ENCODE measurements around the gene TTC28.

TTC28 gene

GRCh38 chr22:28254396-28254795 is 425.2 kb downstream of the TTC28 start:
- no peak for DNase-seq (ENCODE audit: extremely low spot score)
- ChIA-PET POLR2A (no interaction called here), CTCF (no interaction called here)
- TF ChIP-seq, protein P1, sequence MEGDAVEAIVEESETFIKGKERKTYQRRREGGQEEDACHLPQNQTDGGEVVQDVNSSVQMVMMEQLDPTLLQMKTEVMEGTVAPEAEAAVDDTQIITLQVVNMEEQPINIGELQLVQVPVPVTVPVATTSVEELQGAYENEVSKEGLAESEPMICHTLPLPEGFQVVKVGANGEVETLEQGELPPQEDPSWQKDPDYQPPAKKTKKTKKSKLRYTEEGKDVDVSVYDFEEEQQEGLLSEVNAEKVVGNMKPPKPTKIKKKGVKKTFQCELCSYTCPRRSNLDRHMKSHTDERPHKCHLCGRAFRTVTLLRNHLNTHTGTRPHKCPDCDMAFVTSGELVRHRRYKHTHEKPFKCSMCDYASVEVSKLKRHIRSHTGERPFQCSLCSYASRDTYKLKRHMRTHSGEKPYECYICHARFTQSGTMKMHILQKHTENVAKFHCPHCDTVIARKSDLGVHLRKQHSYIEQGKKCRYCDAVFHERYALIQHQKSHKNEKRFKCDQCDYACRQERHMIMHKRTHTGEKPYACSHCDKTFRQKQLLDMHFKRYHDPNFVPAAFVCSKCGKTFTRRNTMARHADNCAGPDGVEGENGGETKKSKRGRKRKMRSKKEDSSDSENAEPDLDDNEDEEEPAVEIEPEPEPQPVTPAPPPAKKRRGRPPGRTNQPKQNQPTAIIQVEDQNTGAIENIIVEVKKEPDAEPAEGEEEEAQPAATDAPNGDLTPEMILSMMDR (IDR thresholded peaks at IDR 0.05; ENCODE audit: control extremely low read depth, extremely low read depth, low read depth, missing control alignments): no peak

DNA sequence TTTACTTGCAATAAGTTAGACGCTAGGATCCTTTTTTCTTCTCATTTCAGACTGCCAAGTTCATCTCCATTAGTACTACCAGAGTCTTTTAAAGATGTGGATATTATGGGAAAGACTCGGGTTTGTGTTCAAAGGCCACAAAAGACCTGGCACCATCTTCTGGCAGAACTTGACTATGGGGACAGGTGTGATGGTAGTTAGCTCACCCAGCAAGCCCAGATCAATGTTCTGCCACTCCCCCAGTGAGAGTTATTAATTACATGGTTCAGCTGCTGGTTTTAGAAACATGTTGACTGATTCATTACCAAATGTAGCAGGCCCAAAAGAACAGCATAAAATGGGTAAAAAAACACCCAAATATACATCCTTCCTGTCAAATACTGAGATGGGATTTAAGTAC is 427.1 kb downstream of the TTC28 start:
- TF ChIP-seq, protein P1 (IDR thresholded peaks at IDR 0.05; ENCODE audit: control extremely low read depth, extremely low read depth, low read depth, missing control alignments): no peak
- ChIA-PET POLR2A (no interaction called here), CTCF (interaction anchor here (0.7 to 3.0 kb wide), 12 partner anchors 8 to 323 kb away, joined by 3 to 12 read pairs (median 4); no protein-coding TSS in a partner anchor)
- no peak for DNase-seq (ENCODE audit: extremely low spot score)

DNA sequence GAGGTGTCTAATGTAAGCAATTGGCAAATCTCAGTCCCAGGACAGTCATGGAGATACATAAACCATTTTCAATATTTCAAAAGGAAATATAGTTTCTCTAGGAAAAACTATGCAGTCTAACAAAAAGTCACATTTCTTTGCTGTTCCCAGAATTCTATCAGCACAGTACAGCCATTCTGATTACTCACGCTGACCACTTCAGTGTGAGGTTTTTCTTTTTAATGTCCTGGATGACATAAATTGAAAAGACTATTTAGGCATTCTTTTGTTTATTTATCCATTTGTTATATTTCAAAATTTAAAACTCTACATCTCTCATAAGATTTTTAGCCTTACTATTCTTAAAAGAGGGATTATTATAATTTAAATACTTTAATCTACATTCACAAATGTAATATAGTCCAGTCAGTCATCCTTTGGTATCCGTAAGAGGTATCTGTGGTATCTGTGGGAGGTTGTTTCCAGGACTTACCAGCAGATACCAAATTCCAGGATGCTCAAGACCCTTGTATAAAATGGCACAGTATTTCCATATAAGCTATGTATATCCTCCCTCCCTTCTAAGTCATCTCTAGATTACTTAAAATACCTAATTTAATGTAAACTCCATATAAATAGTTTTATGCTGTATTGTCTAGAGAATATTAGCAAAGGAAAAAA is 429.5 kb downstream of the TTC28 start:
- CTCF ChIA-PET: interaction anchor here (1.0 to 3.0 kb wide), 3 partner anchors 9 to 23 kb away, joined by 4 to 12 read pairs (median 4); no protein-coding TSS in a partner anchor
- TF ChIP-seq, protein P1 (IDR thresholded peaks at IDR 0.05; ENCODE audit: control extremely low read depth, extremely low read depth, low read depth, missing control alignments): no peak
- no peak for DNase-seq (ENCODE audit: extremely low spot score)
- POLR2A ChIA-PET: no interaction called here

DNA sequence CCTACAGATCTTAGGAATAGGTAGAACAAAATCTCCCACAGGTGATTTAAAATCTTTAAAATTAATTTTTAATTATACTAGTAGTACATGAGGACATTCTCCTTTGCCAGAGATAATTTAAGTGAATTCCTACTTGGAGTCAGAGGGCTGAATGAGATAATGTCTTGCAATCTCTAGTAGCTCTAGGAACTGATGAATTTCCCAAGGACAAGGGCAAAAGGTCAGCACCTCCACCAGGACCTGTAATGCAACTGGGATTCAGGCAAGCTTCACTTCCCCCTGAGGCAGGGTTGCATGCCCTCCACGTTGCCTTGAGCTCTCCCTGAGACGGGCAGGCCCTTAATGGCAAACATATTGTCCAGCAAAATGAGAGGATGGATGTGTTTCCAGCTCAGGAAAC is 430.2 kb downstream of the TTC28 start:
- CTCF ChIA-PET: interaction anchor here (1.0 to 2.0 kb wide), 2 partner anchors 10 to 24 kb away, joined by 4 read pairs; no protein-coding TSS in a partner anchor
- TF ChIP-seq, protein P1 (IDR thresholded peaks at IDR 0.05; ENCODE audit: control extremely low read depth, extremely low read depth, low read depth, missing control alignments): no peak
- POLR2A ChIA-PET: no interaction called here

DNA sequence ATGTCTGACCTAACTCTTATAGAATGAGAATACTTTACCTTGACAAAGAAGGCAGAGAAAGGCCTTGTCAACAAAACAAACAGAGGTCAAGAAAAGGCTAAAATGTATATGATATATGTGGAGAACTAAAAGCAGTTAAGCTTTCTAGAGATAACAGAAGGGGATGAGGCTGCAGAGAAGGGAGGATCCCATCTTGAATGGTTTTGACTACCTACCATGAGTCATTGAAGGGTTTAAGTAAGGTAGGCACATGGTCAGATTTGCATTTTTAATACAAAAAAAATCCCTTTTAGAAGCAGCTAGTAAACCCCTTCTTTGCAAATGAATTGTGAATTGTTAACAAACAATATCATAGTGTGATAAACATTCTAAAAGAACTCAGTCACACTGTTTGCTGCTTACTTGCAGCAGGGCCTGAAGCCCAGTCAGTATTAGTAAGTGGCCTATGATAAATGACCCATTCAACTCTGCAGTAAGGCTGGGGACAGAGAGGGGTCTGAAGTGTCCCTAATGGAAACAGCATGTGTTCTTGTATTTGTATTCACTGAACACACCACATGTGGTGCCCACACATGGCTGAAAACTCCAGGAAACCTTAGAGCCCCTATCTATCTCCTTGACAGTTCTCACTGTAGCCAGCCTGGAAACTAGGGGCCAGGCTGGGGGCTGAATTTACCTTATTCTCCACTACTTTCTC is 431.8 kb downstream of the TTC28 start:
- CTCF ChIA-PET: interaction anchor here (1.1 kb wide), 1 partner anchor 12 kb away, joined by 3 read pairs; no protein-coding TSS in a partner anchor
- no peak for DNase-seq (ENCODE audit: extremely low spot score)
- TF ChIP-seq, protein P1 (IDR thresholded peaks at IDR 0.05; ENCODE audit: control extremely low read depth, extremely low read depth, low read depth, missing control alignments): no peak
- POLR2A ChIA-PET: no interaction called here

More for the DNA sequence above, 430.2 kb downstream of the TTC28 start:
- no peak for DNase-seq (ENCODE audit: extremely low spot score)

- CTCF ChIA-PET: interaction anchor here (1.0 to 1.1 kb wide), 2 partner anchors 10 to 11 kb away, joined by 3 read pairs; no protein-coding TSS in a partner anchor
- POLR2A ChIA-PET: no interaction called here
Measured at GRCh38 chr22:28247136-28247535, 432.5 kb downstream of the TTC28 start.

More at GRCh38 chr22:28247136-28247535, 432.5 kb downstream of the TTC28 start:
- DNase-seq (ENCODE audit: extremely low spot score): no peak
- TF ChIP-seq, protein P1 (IDR thresholded peaks at IDR 0.05; ENCODE audit: control extremely low read depth, extremely low read depth, low read depth, missing control alignments): no peak

All from GM10248 (cell line).